ENCODE results near the gene DAAM2. TPM values are rescaled to one million over a fixed set of nuclear protein-coding genes. Genes with fewer than 3 reads are reported as not detected.

Gene DAAM2
- total RNA-seq, 1 donor from 2014 or later: 37.2 TPM

DNA sequence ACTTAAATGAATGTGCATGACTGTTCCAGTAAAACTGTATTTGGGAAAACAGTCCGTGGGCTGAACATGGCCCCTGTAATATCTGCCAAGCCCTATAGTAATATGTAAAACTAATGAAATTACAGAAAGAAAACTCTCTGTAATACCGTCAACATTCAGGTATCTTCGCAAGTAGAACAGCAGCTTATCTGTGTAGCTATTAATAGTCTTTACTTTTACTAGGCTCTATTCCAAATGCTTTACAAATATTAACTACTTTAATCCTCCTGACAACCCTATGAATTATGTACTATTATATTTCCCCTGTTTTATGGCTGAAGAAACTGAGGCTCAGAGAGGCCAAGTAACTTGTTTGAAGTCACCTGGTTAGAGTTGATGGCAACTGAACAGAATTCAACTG is 57.1 kb downstream of the DAAM2 start:
- DNase-seq: no peak

DNA sequence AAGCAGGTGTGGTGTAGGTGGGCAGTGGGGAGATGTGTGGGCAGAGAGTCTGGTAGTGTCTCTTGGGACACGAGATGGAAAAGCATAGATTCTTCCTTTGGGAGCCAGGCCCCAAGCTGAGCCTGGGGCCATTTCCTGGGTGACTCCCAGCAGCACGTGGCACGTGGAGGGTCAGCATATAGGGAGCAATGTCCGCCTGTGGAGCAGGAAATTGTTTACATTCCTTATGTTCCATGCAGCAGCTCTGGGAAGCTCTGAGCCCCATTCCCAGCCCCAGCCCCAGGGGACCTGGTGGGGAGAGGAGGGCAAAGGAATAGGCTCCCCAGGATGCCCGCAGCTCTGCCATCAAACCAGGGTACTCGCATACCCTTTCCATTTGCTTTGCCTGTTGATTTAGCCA is 57.6 kb downstream of the DAAM2 start:
- no peak for DNase-seq

DNA sequence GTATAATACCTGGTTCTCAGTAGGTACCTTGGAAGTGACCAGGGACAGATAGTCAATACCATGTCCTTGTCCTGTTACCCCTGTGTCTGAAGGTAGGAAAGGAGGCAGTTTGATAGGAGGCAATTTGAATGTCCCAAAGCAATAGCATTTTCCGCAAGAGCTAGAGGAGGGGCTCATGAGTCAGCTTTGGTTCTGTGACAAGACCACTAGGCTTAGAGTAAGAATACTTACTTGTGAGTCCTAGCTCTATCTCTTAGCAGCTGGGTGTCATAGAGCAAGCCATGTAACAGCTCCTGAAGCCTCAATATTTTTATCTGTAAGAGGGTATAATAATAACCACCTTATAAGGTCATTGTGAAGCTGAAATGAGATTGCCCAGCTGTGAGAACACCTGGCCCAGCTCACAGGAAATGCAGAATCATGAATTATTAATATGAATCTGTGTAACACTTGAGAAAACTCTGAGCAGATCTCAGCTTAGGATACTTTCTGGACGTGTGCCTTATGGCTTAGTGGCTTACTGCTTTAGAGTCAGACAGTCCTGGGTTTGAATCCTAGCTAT is 58.6 kb downstream of the DAAM2 start:
- DNase-seq: no peak

DNA sequence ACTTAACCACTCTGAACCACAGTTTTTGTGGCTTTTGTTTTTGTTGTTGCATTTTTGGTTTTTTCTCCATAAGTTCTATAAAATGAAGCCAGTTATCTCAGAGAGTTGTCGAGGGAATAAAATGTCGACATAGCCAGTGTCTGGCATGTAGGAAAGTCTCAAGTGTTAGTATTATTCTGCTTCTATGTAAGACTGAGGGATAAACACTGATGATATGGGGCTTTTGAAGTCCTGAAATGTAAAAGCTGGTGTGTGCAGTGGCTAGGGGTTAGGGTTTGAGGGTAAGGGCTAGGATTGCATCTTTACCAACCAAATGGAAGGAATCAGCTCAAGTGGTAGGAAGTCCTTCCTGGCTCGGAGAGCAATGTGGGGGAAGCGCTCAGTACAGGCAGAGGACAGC is 59.2 kb downstream of the DAAM2 start:
- DNase-seq: no peak

DNA sequence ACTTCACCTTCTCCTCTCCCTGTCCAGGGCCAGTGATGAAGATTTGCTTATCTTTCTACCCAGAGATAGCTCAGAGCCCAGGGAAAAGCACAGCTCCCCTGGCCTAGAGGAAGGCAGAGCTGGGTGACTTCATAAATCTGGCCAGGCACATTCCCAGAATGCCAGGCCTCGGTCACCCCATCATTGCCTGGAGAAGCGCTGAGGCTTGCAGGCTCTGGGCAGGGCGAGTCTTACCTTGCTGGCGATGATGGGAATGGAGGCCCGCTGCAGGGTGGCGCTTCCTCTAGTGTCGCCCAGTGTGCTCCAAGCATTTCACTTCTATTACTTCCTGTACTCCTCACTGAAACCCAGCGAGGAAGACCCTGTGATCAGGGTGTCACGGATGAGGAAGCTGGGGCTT is 60.1 kb downstream of the DAAM2 start:
- no peak for DNase-seq

DNA sequence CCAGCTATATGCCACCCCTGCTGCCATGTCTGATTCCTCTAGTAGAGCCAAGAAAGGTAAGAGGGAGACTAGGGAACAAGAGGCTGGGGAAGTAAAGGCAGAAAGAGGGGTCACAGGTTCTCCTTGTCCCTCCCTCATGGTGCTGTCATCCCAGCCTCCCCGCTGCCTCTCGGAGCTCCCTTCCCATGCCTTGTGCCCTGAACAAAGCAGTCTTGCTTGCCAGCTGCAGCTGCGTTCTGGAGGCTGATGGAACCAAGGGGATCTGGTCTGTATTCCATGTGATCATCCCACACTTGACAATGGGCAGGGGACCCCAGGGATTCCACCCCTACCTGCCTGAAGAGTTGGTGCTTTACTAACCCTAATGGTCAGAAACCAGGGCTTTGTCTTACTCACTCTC is 61.4 kb downstream of the DAAM2 start:
- DNase-seq: no peak

DNA sequence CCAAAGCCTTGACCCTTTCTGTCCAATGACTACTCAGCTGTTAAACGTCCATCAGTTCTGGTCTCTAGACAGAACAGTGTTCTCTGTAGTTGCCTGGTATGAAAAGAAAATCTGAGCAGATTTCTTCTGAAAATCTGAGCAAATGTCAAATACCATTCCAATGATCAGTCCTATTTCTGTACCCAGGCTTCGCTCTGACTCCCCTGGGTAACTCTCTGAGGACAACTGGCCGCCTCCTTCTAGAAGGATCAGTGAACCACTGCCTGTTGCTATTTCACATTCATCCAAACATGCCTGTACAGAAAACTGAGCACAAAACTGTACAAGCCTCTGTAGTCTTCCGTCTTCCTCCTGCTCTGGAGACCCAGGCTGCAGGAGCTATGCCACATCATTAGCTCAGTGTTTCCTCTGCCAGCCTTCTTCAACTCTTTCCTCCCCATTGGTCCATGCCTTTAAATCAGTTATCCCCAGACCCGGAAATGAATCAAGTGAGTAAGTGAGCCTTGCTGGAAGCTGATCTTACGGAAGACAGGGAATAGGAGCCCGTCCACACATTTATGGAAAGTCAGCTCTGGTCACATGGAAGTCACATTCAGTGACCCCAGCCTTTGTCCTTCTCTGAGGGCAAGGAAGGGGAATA is 63.3 kb downstream of the DAAM2 start:
- DNase-seq: no peak

DNA sequence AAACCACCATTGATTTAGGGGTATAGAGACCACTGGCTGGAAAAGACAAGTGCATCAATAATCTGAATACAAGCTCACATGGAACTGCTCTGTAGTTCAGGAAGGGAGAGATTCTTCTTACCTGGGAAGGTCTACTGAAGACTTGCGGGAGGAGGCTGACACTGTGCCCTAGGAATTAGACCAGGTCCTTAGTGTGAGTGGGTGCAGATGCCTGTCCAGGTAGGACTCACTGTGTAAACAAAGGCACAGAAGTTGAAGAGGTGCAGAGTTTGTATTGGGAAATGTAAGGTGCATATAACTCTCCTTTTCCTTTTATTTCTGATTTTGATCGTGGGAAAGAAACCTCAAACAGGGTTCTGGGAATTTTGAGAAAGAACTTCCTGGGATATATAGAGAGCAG is 66.8 kb downstream of the DAAM2 start:
- DNase-seq: no peak

DNA sequence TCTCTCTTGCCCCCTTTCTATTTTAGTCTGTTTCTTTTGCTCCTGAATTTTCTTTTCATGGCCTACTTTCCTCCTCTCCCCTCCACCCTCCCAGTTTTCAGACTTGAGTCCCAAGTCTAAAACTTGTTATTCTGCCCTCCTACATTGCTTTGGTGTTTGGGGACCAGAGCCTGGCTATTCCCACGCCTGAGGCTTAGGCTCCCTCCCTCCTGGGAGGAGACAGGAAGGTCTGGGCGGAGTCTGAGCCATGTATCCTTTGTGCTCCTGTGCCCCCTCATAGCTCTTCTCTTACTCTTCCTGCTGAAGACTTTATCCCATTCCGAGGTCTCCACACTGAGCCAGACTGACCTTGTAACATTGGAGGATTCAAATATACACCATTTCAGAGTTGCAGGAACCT is 69.5 kb downstream of the DAAM2 start:
- DNase-seq: no peak

DNA sequence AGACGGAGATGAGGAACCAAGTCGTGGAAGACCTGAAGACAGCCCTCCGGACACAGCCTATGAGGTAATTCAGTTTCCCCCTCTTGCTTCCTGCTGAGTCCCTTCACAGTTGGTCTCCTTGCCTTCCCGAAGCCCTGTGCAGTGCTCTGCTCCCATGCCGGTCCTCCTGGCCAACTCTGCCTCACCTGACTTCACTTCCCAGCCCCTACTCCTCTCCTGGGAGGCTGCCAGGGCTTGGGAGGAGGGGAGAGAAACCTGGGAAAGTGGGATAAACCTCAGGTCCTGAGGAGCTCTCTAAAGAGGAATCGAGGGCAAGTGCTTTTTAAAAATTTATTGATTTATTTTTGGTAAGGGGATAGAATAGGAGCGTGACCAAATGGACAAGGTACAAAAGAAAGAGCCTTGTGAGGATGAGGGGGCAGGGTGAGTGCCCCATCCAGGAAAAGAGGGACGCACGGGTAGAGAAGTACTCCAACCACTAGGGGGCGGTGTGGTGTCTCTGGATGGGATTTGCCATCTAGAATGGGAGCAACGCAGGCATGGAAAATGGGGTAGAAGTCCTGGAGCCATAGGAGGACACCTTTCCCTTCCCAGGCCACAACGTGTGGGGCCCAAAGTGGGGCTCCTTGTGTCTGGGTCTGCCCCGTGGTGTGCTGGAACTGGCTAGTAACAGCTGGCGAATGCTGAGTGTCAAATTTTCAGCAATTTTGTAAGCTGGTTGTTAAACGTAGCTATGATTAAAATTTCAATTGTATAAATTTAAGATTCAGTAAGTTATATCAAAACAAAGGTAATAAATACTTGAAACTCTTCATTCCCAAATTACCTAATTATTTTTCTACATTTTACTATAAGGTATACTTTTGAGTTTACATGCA is 73.1 kb downstream of the DAAM2 start:
- DNase-seq: peak; percentile 69

DNA sequence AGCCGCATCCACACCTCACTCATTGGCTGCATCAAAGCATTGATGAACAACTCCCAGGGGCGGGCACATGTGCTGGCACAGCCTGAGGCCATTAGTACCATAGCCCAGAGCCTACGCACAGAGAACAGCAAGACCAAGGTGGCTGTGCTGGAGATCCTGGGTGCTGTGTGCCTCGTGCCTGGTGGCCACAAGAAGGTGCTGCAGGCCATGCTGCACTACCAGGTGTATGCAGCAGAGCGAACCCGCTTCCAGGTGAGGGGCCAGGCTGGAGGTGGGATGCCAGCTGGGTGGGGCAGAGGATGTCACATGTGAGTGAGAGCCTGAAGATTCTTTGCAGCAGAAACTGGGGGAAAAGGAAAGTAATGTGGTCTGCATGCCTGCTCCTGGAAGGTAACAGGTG is 75.4 kb downstream of the DAAM2 start:
- no peak for DNase-seq

DNA sequence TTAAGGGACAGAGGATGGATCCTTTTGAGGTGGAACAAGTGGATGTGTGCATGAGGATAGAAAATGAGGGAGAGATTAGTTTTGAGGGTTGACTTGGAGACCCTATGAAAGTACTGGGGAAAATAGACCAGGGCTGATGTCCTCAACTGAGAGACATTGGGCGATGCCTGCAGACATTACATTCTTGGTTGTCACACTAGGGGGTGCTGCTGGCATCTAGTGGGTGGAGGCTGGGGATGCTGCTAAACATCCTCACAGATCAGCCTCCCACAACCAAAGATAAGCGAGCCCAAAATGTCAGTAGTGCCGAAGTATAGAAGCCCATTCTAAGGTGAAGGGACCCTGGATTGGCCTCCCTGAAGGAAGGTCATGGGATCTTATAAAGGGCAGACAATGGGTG is 78.8 kb downstream of the DAAM2 start:
- DNase-seq: no peak

DNA sequence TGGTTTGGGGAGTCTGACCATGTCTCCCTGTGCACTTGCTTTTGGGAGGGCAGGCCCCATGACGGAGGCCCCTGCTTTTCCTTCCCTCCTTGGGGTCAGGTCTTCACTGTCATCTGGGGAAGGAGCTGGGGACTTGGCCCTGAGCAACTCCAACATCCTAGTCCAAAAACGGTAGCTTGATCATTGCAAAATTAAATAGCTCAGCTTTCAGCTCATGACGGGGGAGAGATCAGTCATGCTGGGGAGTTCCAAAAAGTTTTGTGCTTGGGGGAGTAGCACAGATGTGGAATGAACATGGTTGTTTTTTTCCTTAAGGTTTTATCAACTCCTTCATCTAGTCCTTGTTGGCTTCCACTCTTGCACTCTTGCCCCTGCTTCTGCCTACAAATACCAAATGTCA is 81.3 kb downstream of the DAAM2 start:
- DNase-seq: no peak

DNA sequence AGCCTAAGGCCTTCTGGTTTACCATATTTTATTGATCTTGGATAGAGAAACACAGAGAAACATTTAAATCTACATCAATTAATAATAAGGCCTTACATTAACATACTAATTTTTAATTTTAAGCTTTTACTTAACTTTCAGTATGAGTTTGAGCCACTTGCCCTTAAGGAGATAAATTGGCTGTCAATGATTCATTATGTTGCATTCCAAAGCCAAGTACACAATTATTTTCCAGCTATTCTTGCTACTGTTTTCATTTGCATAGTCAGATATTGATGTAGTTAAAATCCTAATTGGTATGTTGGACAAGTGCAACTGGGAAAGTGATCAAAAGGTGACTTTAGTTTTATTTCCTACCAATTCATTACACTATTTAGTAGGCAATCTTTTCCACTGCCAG is 83.9 kb downstream of the DAAM2 start:
- DNase-seq: no peak

DNA sequence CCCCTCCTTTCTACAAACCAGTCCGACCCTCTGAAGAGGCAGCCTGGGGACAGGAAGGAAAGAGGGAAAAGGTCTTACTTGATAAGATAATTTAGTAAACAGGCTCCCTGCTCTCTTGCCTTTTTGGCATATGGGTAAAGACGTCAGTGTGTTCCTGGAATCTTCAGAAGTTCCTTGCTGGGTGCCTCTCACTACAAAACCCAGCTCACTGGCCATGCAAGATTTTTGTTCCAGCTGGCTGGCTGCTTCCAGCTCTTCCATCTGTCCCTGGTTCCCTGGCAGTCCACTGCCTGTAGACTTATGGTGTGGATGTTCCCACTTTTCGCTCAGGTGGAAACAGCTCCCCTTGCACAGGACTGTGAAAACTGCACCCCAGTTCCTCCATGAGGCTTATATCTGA is 84.7 kb downstream of the DAAM2 start:
- no peak for DNase-seq

DNA sequence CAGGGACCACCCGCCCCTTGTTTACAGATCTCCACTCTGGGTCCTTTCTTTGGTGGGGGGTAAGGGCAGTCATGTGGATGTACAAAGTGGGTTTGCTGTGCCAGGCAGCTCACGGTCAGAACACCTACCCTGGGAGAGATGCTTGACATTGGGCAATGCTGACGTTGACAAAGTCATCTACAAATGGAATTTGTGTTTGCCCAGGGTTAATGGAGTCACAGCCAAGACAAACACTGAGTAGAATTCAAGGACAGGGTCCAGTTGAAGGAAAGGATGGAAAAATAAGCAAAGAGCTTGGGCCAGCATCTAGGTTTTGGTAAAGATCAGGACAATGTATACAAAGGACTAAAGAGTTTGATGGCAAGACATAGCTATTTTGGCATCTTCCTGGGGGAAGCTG is 87.4 kb downstream of the DAAM2 start:
- DNase-seq: no peak

DNA sequence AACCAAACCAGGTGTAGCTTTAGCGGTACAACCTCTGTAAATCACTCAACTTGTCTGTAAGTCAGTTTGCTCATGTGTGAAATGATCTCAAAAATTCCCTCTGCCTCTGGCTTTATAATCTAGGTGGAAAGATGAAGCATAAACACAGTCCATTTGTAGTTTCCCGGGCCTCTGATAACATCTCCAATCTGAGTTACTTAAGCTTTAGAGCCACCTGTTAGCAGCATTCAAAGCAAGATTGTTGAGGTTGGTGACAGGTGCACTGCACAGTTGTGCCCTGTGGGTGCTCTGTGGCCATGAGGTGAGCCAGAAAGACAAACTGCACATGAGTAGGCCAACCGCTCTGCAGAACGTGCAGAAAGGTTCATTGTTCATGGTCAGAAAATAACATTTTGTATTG is 88.4 kb downstream of the DAAM2 start:
- DNase-seq: peak; percentile 71

DNA sequence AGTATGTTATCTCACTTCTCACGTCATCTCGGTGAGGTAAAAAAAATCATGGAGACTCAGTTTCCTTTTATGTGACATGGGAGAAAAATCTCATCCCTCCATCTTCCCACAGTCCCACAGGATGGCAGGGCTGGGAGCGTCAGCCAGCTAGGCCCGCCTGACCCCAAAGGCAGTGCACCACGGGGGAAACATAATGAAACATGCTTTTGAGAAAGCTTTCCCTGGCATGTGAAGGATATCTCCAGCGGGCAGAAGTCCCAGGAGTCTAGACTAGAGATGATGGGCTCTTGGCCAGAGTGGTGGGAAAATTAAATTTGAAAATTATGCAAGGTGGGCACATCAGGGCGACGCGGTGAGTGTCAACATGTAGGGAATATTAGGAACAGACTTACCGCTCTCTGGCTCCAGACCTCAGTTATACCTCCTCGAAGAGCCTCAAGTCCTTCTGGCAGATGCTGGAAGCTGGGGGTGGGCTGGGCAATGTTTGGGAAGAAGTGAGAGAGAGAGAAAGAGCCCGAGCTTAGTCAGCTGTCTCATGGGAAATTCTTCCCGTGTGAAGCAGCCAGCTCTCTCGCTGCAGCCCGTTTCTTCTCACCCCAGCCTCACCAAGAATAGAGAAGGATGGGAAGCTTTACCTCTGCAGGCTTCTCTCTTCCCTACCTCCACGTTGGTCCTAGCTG is 89.8 kb downstream of the DAAM2 start:
- DNase-seq: peak; percentile 74

DNA sequence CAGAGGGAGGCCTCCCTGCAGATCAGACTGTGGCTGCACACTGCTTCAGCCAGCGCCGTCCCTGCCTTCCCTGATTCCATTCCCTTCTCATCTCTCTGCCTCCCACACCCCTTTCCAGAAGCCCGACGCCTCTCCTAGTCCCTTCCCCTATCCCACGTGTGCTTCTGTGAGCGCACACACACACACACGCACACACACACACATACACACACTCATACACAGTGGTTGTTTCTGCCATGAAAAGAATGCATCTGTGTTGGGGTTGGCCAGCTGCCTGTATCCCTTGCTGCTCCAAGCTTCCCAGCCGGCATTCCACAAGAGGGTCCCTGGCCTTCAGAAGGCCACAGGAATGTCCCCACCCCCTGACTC is 90.3 kb downstream of the DAAM2 start:
- peak; percentile 92 for DNase-seq

DNA sequence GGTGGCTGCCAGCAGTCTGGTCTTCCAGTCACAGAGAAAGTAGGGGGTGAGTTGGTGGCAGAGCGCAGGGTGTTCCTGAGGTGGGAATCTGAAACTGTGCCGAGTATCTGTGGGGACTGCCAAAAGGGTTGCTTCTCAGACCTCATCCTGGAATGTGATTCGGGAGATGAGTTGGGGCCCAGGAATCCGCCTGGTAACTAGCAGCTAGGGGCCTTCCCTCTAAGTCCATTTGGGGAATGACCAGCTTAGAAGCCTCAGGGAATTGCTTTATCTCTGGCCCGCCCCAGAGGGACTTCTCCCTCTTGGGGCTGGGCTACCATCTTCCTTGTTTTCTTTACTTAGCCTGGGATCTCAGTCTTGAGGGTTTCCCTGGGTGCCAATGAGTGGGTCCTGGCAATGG is 92.5 kb downstream of the DAAM2 start:
- no peak for DNase-seq

DNA sequence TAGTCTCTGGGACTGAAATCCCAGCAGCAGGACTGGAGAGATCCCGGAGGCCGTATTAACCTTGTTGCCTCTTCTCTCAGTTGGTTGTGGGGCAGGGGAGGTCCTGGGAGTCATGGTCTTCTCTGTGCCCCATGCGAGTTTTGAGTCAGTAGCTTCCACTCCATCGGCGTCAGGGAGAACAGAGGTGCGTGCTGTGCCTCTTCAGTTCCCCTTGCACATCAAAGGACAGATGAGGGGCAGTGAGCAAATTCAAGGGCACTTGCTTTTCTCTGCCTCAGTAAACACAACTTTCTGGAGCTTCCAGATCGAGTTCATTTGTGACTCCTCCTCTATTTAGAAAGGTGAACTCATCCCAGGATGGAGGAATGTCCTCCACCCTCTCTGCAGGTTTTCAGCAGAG is 93.5 kb downstream of the DAAM2 start:
- DNase-seq: no peak

DNA sequence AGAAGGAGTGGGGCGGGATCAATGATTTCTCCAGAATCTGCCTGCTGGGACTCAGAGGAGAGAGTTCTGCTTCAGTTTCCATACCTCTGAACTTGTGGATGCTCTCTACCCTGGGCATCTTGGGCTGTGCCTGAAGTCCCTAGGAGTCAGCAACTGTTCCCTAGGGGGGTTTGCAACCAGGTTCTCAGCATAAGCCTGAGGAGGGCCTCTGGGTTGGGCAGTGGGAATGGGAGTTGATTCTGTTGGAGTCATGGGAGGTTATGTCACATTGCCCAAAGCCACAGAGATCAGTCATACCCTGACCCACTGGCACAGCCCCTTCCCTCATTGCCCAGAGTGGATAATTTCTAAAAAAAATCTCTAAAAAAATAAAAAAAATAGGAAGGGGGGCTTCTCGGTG is 94.7 kb downstream of the DAAM2 start:
- DNase-seq: no peak

All from tongue (tissue), 2 donors.